HG03460 (cell line): ENCODE results near the gene RCOR1.
"Not testable (repeated sequence)": the region's sequence is repeated elsewhere in the genome, so short reads cannot be mapped to it uniquely, and the experiment has no call there.

Experiments
- ATAC-seq: cut with Tn5 transposase; IDR thresholded peaks from one replicate; pipeline ENCODE4 v1.9.1; 2021; ENCODE audit not compliant: unreplicated experiment

RCOR1 gene

GRCh38 chr14:102625564-102626296 is 33.3 kb downstream of the RCOR1 start:
- no peak for ATAC-seq

DNA sequence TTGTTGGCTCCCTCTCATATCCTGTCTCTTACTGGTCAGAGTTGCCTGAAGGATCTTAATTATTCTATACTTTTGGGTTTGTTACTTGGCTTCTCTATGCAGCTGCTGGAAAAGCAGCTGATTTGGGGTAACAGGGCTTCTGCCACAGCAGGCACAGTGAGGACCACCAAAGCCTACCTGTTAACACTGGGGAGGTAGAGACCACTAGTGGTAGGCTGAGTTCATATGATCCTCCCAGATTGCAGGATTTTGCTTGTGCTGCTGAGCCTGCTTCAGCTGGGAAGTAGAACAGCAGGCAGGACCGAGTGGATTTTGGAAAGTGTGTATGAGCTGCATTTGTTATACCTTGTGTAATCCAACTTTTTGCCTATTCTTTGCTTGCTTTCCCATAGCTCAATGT is 34.1 kb downstream of the RCOR1 start:
- ATAC-seq, result no peak

DNA sequence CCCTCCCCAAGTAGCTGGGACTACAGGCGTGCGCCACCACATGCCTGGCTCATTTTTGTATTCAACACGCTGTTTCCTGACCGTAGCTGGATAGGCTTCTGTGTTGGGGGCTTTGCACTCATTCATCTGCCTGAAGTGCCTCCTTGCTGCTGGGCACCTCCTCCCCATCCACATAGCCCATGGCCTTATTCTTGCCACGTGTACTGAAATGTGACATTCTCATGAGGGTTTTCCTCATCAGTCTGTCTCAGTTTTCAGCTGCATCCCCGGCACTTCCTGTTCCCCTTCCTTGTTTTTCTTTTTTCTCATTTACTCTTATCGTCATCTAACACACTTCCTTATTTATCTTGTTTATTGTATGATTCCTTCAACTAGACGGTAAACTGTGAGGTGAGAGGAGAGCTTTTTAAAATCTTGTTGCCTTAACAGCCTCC is 36.6 kb downstream of the RCOR1 start:
- ATAC-seq, result no peak

DNA sequence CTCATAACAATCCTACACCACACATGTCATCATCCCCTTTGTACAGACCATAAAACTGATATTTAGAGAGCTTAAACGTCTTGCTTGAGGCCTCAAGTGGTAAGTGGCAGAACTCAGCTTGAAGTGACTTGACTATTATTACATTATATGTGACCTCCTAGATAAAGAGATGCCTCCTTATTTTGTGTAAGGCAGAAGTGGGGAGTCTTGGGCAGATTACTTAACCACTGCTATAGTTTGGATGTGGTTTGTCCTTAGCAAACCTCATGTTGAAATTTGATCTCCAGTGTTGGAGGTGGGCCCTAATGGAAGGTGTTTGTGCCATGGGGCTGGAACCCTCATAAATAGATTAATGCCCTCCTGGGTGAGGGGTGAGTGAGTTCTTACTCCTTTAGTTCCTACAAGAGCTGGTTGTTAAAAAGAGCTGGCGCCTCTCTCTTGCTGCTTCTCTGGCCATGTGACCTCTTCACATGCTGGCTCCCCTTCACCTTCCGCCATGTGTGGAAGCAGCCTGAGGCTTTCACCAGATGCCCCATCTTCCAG is 37.4 kb downstream of the RCOR1 start:
- ATAC-seq, result no peak

GRCh38 chr14:102630405-102630804 is 38.0 kb downstream of the RCOR1 start:
- ATAC-seq, result no peak

- ATAC-seq, result no peak
These were observed 38.4 kb downstream of the RCOR1 start for GRCh38 chr14:102630881-102631280.

- ATAC-seq, result no peak
These were observed 41.6 kb downstream of the RCOR1 start for GRCh38 chr14:102633906-102634595.

DNA sequence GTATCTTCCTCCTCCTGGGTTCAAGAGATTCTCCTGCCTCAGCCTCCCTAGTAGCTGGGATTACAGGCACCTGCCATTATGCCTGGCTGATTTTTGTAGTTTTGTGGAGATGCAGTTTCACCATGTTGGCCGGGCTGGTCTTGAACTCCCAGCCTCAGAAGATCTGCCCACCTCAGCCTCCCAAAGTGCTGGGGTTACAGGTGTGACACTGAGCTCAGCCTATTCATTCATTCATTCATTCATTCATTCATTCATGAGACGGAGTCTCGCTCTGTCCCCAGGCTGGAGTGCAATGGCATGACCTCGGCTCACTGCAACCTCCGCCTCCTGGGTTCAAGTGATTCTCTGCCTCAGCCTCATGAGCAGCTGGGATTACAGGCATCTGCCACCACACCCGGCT is 47.2 kb downstream of the RCOR1 start:
- not testable (repeated sequence) for ATAC-seq

GRCh38 chr14:102644523-102644922 is 52.1 kb downstream of the RCOR1 start:
- ATAC-seq, result no peak

DNA sequence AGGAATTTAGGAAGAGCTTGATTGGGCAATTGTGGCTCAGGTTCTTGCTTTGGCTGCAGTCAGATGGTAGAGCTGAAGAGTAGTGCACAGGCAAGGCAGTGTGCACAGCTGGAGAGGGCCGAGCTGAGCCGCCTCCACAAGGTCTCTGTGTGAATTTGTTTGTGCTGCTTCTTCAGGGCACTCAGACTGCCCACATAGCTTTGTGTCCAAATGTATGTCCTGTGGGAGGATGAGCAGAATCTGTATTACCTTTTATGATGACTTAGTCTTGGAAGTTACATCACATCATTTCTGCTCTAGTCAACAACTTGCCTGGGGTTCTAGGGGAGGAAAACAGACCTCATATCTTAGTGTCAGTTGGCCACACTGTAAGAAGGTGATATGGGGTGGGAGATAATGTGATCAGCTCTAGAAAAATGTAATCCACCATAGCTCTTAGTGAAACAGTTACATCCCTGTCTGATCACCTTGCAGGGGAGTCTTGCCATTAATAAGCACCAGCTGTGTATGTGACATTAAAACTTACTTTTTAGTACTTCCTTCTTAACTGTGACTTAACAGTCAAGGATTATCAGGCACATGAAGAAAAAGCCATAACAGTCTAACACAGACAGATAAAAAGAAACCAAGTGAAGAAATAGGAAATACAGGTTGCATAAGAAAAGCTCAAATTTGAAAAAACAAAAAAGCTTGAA is 53.4 kb downstream of the RCOR1 start:
- ATAC-seq, result no peak

- ATAC-seq, result no peak
These were observed 54.2 kb downstream of the RCOR1 start for GRCh38 chr14:102646615-102647014.

DNA sequence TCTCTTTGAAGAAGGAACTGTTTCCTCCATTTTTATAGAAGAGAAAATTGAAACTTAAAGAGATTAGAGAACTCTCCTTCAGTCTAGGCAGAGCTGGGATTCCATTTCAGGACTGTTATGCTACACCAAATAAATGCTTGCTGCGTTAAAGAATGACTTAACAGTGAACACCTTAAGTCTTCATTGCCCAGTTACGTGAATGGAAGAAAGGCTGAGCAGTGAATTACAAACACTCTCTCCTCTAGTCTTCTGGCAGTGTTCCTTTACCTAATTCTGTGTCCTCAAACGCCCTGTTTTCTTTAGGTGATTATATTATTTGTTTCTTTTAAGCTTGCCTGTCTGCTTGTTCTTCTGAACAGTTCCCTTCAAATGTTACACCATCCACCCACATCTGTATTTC is 59.7 kb downstream of the RCOR1 start:
- no peak for ATAC-seq

- no peak for ATAC-seq
These were observed 61.8 kb downstream of the RCOR1 start for GRCh38 chr14:102654298-102654697.

- no peak for ATAC-seq
These were observed 62.7 kb downstream of the RCOR1 start for GRCh38 chr14:102655137-102655536.

DNA sequence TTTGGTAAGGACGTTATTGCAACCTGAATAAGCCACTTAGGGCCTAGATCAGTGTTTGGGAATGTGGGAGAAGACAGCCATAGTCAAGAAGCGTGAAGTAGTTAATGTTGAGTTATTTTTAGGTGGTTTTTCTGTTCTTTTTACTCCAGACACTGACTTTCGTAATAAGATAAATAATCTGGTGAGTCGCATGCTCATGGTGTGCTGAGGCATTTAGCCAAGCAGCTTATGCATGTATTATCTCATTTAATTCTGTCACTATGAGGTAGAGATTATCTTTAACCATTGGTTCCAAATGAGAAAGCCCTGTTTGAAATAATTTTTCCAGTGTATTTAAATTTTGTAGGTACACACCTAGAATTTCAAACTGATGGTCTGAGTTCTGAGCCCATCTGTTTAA is 67.3 kb downstream of the RCOR1 start:
- no peak for ATAC-seq

DNA sequence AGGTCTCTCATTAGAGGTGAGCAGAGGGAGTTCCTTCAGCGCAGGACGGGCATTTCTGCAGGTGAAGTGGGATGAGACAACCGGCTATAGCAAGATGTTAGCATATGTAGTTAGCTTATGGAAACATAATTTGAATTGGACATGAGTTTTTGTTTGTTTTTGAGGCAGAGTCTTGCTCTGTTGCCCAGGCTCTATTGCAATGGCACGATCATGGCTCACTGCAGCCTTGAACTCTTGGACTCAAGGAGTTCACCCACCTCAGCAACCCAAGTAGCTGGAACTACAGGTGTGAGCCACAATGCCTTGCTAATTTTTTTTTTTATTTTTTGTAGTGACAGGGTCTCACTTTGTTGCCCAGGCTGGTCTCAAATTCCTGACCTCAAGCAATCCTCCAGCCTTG is 69.2 kb downstream of the RCOR1 start:
- no peak for ATAC-seq

DNA sequence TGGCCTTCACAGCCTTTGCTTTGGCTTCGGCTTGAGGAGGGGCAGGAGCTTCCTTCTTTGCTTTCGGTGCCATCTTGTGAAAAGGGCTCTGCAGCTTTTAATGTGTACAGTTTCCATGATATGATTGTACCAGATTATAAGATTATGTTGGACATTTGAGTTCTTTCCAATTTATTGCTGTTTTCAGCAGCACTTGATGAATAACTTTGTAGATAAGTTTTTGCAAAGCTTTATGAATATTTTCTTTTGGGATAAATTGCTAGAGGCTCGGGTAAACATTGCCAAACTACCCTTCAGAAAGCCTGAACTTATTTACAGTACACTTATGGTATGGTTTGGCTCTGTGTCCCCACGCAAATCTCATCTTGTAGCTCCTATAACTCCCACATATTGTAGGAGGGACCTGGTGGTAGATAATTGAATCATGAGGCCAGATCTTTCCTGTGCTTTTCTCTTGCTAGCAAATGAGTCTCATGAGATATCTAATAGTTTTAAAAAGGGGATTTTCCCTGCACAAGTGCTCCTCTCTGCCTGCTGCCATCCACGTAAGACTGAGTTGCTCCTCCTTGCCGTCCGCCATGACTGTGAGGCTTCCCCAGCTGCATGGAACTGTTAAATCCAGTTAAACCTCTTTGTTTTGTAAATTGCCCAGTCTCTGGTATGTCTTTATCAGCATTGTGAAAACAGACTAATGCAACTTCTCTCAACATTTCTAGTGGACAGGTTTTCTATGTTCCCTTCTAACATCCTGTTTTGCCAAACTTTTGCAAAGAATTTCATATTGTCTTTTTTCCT is 70.4 kb downstream of the RCOR1 start:
- no peak for ATAC-seq

- ATAC-seq, result no peak
These were observed 71.0 kb downstream of the RCOR1 start for GRCh38 chr14:102663440-102663839.

- ATAC-seq, result no peak
These were observed 73.2 kb downstream of the RCOR1 start for GRCh38 chr14:102665621-102666020.

- no peak for ATAC-seq
These were observed 74.2 kb downstream of the RCOR1 start for GRCh38 chr14:102666635-102667034.

- ATAC-seq, result no peak
These were observed 75.3 kb downstream of the RCOR1 start for GRCh38 chr14:102667703-102668102.
